HAP-1 (cell line): ENCODE data around the gene PKMYT1.

ENCODE experiments used
- DNase-seq, 2 experiments: peaks; one replicate each; pipeline ENCODE4 v3.0.0-alpha.2; 2016 to 2020; ENCODE audit warnings: low spot score in 2 of 2
- H3K27me3 ChIP-seq: fragments of 250-450 bp; sonication (Bioruptor Pico); 2 replicates; pipeline ENCODE4 v1.5.1; 2020; ENCODE audit warnings: low read depth, mild to moderate bottlenecking, moderate library complexity
- H3K36me3 ChIP-seq: fragments of 250-450 bp; sonication (Bioruptor Pico); replicated peaks from 2 replicates; pipeline ENCODE4 v1.5.1; 2020; ENCODE audit warnings: mild to moderate bottlenecking
- H3K4me1 ChIP-seq: fragments of 250-450 bp; sonication (Bioruptor Pico); 2 replicates; pipeline ENCODE4 v1.5.1; 2020; ENCODE audit warnings: mild to moderate bottlenecking
- H3K4me3 ChIP-seq: fragments of 250-450 bp; sonication (Bioruptor Pico); 2 replicates; pipeline ENCODE4 v1.5.1; 2020; ENCODE audit warnings: mild to moderate bottlenecking, moderate library complexity
- H3K9me3 ChIP-seq: fragments of 250-450 bp; sonication (Bioruptor Pico); 2 replicates; pipeline ENCODE4 v1.5.1; 2020; ENCODE audit warnings: mild to moderate bottlenecking, moderate library complexity
- in situ Hi-C: fragments of 300-500 bp; cut with MboI; formaldehyde crosslinking; loops from 3 replicates; pipeline ENCODE4 v1.14.3; 2020; ENCODE audit warnings: low sequenced_read_pairs, inconsistent platforms, mixed read lengths

Gene PKMYT1

GRCh38 chr16:3000540-3000939 is 20.3 kb upstream of the PKMYT1 start:
- DNase-seq: no peak
- Histone ChIP-seq H3K4me1 (peaks cover 4% of the 10 kb centered on the region), H3K36me3 (no peaks in the 10 kb centered on the region), H3K9me3 (no peaks in the 10 kb centered on the region), H3K4me3 (no peak overlapping the region), H3K27me3 (peaks cover 3% of the 10 kb centered on the region; the same call in 1 of the 2 replicates)
- in situ Hi-C loops: no loop called here

GRCh38 chr16:2999929-3000328 is 19.7 kb upstream of the PKMYT1 start:
- no peak for DNase-seq
- in situ Hi-C loops: no loop called here
- Histone ChIP-seq H3K9me3 (no peaks in the 10 kb centered on the region), H3K36me3 (no peaks in the 10 kb centered on the region), H3K4me3 (no peak overlapping the region), H3K4me1 (peaks cover 2% of the 10 kb centered on the region), H3K27me3 (peaks cover 3% of the 10 kb centered on the region; the same call in 1 of the 2 replicates)

- no peak for DNase-seq
- no peaks in the 10 kb centered on the region for H3K9me3 ChIP-seq
- H3K27me3 ChIP-seq: peaks cover 3% of the 10 kb centered on the region; the same call in 1 of the 2 replicates
- H3K4me3 ChIP-seq: no peak overlapping the region
- in situ Hi-C loops: no loop called here
- H3K36me3 ChIP-seq: no peaks in the 10 kb centered on the region
- no peaks in the 10 kb centered on the region for H3K4me1 ChIP-seq
These were observed 16.1 kb upstream of the PKMYT1 start for GRCh38 chr16:2996298-2996697.

GRCh38 chr16:2992383-2993081 is 12.3 kb upstream of the PKMYT1 start:
- Histone ChIP-seq H3K27me3 (peaks cover 3% of the 10 kb centered on the region; the same call in 1 of the 2 replicates), H3K4me1 (no peaks in the 10 kb centered on the region)
- in situ Hi-C loops: no loop called here

GRCh38 chr16:2991566-2992261 is 11.5 kb upstream of the PKMYT1 start:
- H3K4me1 ChIP-seq: no peaks in the 10 kb centered on the region
- H3K9me3 ChIP-seq: no peaks in the 10 kb centered on the region
- no peaks in the 10 kb centered on the region for H3K36me3 ChIP-seq
- DNase-seq: no peak
- no peak overlapping the region for H3K4me3 ChIP-seq
- H3K27me3 ChIP-seq: peaks cover 3% of the 10 kb centered on the region; the same call in 1 of the 2 replicates
- in situ Hi-C loops: no loop called here

More at GRCh38 chr16:2992383-2993081, 12.3 kb upstream of the PKMYT1 start:
- H3K9me3 ChIP-seq: no peaks in the 10 kb centered on the region
- DNase-seq: no peak
- no peak overlapping the region for H3K4me3 ChIP-seq
- H3K36me3 ChIP-seq: no peaks in the 10 kb centered on the region

- Histone ChIP-seq H3K4me3 (no peak overlapping the region), H3K36me3 (no peaks in the 10 kb centered on the region), H3K4me1 (no peaks in the 10 kb centered on the region), H3K27me3 (peaks cover 3% of the 10 kb centered on the region; the same call in 1 of the 2 replicates), H3K9me3 (no peaks in the 10 kb centered on the region)
- in situ Hi-C loops: no loop called here
- no peak for DNase-seq
These were observed 10.6 kb upstream of the PKMYT1 start for GRCh38 chr16:2990891-2991290.

GRCh38 chr16:2988590-2989099 is 8.4 kb upstream of the PKMYT1 start:
- in situ Hi-C loops: no loop called here
- no peaks in the 10 kb centered on the region for H3K9me3 ChIP-seq
- no peaks in the 10 kb centered on the region for H3K36me3 ChIP-seq
- H3K27me3 ChIP-seq: peaks cover 3% of the 10 kb centered on the region; the same call in 1 of the 2 replicates
- H3K4me3 ChIP-seq: no peak overlapping the region
- no peak for DNase-seq
- H3K4me1 ChIP-seq: peaks cover 4% of the 10 kb centered on the region

GRCh38 chr16:2987833-2988232 is 7.6 kb upstream of the PKMYT1 start:
- Histone ChIP-seq H3K36me3 (no peaks in the 10 kb centered on the region), H3K27me3 (peaks cover 3% of the 10 kb centered on the region; the same call in 1 of the 2 replicates), H3K9me3 (no peaks in the 10 kb centered on the region), H3K4me1 (peaks cover 7% of the 10 kb centered on the region), H3K4me3 (no peak overlapping the region)
- no peak for DNase-seq
- in situ Hi-C loops: no loop called here

GRCh38 chr16:2987286-2987685 is 7.0 kb upstream of the PKMYT1 start:
- in situ Hi-C loops: no loop called here
- Histone ChIP-seq H3K9me3 (no peaks in the 10 kb centered on the region), H3K27me3 (peaks cover 3% of the 10 kb centered on the region; the same call in 1 of the 2 replicates), H3K36me3 (no peaks in the 10 kb centered on the region), H3K4me1 (peaks cover 7% of the 10 kb centered on the region), H3K4me3 (no peak overlapping the region)
- DNase-seq: no peak

GRCh38 chr16:2986623-2987188 is 6.5 kb upstream of the PKMYT1 start:
- DNase-seq: no peak
- Histone ChIP-seq H3K9me3 (no peaks in the 10 kb centered on the region), H3K27me3 (peaks cover 3% of the 10 kb centered on the region; the same call in 1 of the 2 replicates), H3K4me1 (peaks cover 9% of the 10 kb centered on the region), H3K4me3 (no peak overlapping the region), H3K36me3 (no peaks in the 10 kb centered on the region)
- in situ Hi-C loops: no loop called here

- no peak overlapping the region for H3K4me3 ChIP-seq
- H3K36me3 ChIP-seq: no peaks in the 10 kb centered on the region
- peaks cover 17% of the 10 kb centered on the region for H3K4me1 ChIP-seq
- H3K27me3 ChIP-seq: peaks cover 3% of the 10 kb centered on the region; the same call in 1 of the 2 replicates
- H3K9me3 ChIP-seq: no peaks in the 10 kb centered on the region
- in situ Hi-C loops: no loop called here
- DNase-seq: no peak
These were observed 5.7 kb upstream of the PKMYT1 start for GRCh38 chr16:2985893-2986355.

- Histone ChIP-seq H3K27me3 (peaks cover 3% of the 10 kb centered on the region; the same call in 1 of the 2 replicates), H3K36me3 (no peaks in the 10 kb centered on the region), H3K4me1 (peaks cover 21% of the 10 kb centered on the region), H3K9me3 (no peaks in the 10 kb centered on the region), H3K4me3 (no peak overlapping the region)
- in situ Hi-C loops: no loop called here
- DNase-seq: no peak
These were observed 5.2 kb upstream of the PKMYT1 start for GRCh38 chr16:2985462-2985861.

- no peaks in the 10 kb centered on the region for H3K9me3 ChIP-seq
- DNase-seq: peak; percentile 79 to 93
- H3K36me3 ChIP-seq: peaks cover 7% of the 10 kb centered on the region
- in situ Hi-C loops: no loop called here
- H3K4me1 ChIP-seq: peaks cover 30% of the 10 kb centered on the region
- H3K27me3 ChIP-seq: no peaks in the 10 kb centered on the region
- 0 out of 2 replicates have a peak overlapping the region, but pooled peaks have one; percentile 14 for H3K4me3 ChIP-seq
These were observed 3.5 kb upstream of the PKMYT1 start for GRCh38 chr16:2983706-2984136.
